ENCODE data around the gene MAP2K5.

Gene MAP2K5

GRCh38 chr15:67732164-67732563 is 189.7 kb downstream of the MAP2K5 start:
- no peak for TF ChIP-seq CTCF (IDR thresholded peaks at IDR 0.05; ENCODE audit: low read depth, low read length)
- no peak for DNase-seq (ENCODE audit: low read depth in 2 of 2)

GRCh38 chr15:67732671-67733374 is 190.3 kb downstream of the MAP2K5 start:
- no peak for TF ChIP-seq CTCF (IDR thresholded peaks at IDR 0.05; ENCODE audit: low read depth, low read length)
- DNase-seq (ENCODE audit: low read depth in 2 of 2), result no peak
- no peak overlapping the region for H3K4me3 ChIP-seq (replicated peaks in 1 of 2; ENCODE audit: low read depth in 2 of 2, low read length in 2 of 2)

More at GRCh38 chr15:67732164-67732563, 189.7 kb downstream of the MAP2K5 start:
- H3K4me3 ChIP-seq (replicated peaks in 1 of 2; ENCODE audit: low read depth in 2 of 2, low read length in 2 of 2), result no peak overlapping the region

GRCh38 chr15:67735896-67736295 is 193.4 kb downstream of the MAP2K5 start:
- DNase-seq (ENCODE audit: low read depth in 2 of 2), result no peak
- no peak for TF ChIP-seq CTCF (IDR thresholded peaks at IDR 0.05; ENCODE audit: low read depth, low read length)
- no peak overlapping the region for H3K4me3 ChIP-seq (replicated peaks in 1 of 2; ENCODE audit: low read depth in 2 of 2, low read length in 2 of 2)

GRCh38 chr15:67736810-67737209 is 194.3 kb downstream of the MAP2K5 start:
- no peak for TF ChIP-seq CTCF (IDR thresholded peaks at IDR 0.05; ENCODE audit: low read depth, low read length)
- DNase-seq (ENCODE audit: low read depth in 2 of 2), result no peak
- H3K4me3 ChIP-seq (replicated peaks in 1 of 2; ENCODE audit: low read depth in 2 of 2, low read length in 2 of 2), result no peak overlapping the region

GRCh38 chr15:67738056-67738455 is 195.6 kb downstream of the MAP2K5 start:
- DNase-seq (ENCODE audit: low read depth in 2 of 2), result no peak
- no peak for TF ChIP-seq CTCF (IDR thresholded peaks at IDR 0.05; ENCODE audit: low read depth, low read length)
- no peak overlapping the region for H3K4me3 ChIP-seq (replicated peaks in 1 of 2; ENCODE audit: low read depth in 2 of 2, low read length in 2 of 2)

- no peak overlapping the region for H3K4me3 ChIP-seq (replicated peaks in 1 of 2; ENCODE audit: low read depth in 2 of 2, low read length in 2 of 2)
- TF ChIP-seq CTCF (IDR thresholded peaks at IDR 0.05; ENCODE audit: low read depth, low read length), result no peak
- no peak for DNase-seq (ENCODE audit: low read depth in 2 of 2)
Observed at GRCh38 chr15:67740405-67740804, 197.9 kb downstream of the MAP2K5 start.

- no peak for TF ChIP-seq CTCF (IDR thresholded peaks at IDR 0.05; ENCODE audit: low read depth, low read length)
- no peak overlapping the region for H3K4me3 ChIP-seq (replicated peaks in 1 of 2; ENCODE audit: low read depth in 2 of 2, low read length in 2 of 2)
- DNase-seq (ENCODE audit: low read depth in 2 of 2), result peak in 1 of 2 donors; percentile 75
Observed at GRCh38 chr15:67741308-67741707, 198.8 kb downstream of the MAP2K5 start.

Data from cardiac fibroblast (primary cell).